Gastroesophageal sphincter (tissue), 3 donors: ENCODE measurements around the gene MACROD2.

Experiments used
- CTCF ChIP-seq, 4 experiments: fragments of 200-600 bp in 2 of 4; fragments of 450-650 bp in 2 of 4; sonication (generic) in 1 of 4; IDR thresholded peaks; one replicate each; pipeline ENCODE4 v1.5.1; 2017 to 2019; ENCODE audit warnings: antibody characterized with exemption in 4 of 4, mild to moderate bottlenecking in 2 of 4, moderate library complexity in 2 of 4
- POLR2A ChIP-seq, 2 donors: fragments of 450-650 bp; IDR thresholded peaks; one replicate each; pipeline ENCODE4 v1.6.1; 2017; ENCODE audit warnings: antibody characterized with exemption in 2 of 2, mild to moderate bottlenecking in 2 of 2, moderate library complexity in 1 of 2
- POLR2AphosphoS5 ChIP-seq: sonication (generic); formaldehyde crosslinking; IDR thresholded peaks from one replicate; pipeline ENCODE4 v1.6.1; 2017; ENCODE audit warnings: antibody characterized with exemption

DNA sequence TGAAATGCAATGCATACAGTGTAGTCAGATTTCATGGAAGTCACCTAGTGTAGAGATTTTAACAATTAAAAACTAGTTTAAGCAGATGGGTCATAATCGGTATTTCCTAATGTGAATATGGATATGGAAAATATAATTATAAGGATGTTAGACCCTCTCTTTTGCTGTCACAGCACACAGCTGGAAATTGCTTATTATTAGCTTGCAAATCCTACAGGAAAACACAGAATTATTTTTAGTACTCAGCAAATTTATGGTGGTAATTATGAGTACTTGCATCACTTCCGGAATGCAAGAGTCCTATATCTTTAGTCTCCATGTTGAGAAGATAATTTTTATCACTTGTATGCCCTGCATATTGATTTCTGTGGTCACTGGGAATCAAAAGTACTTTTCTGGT is 1584.4 kb downstream of the MACROD2 start:
- TF ChIP-seq POLR2A (IDR thresholded peaks at IDR 0.05) (no peak), CTCF (IDR thresholded peaks at IDR 0.05) (no peak), POLR2AphosphoS5 (no peak)
